GM15510 (cell line): Measurements from ENCODE around the gene FEM1B.

Experiments
- POLR2A ChIP-seq: IDR thresholded peaks from 3 replicates; pipeline ENCODE4 v1.6.1; 2011; ENCODE audit warnings: borderline replicate concordance; ENCODE audit not compliant: insufficient read length; ENCODE audit errors: extremely low read depth

Gene FEM1B

GRCh38 chr15:68303560-68304436, 26.3 kb downstream of the FEM1B start:
- TF ChIP-seq POLR2A = no peak

- TF ChIP-seq POLR2A = no peak
Measured at GRCh38 chr15:68304589-68305337, 27.2 kb downstream of the FEM1B start.

GRCh38 chr15:68305420-68305871, 27.9 kb downstream of the FEM1B start:
- TF ChIP-seq POLR2A = no peak

GRCh38 chr15:68307131-68307928, 29.8 kb downstream of the FEM1B start:
- TF ChIP-seq POLR2A = no peak

- no peak for TF ChIP-seq POLR2A
Measured at GRCh38 chr15:68309024-68309423, 31.5 kb downstream of the FEM1B start.

GRCh38 chr15:68310178-68310803, 32.7 kb downstream of the FEM1B start:
- TF ChIP-seq POLR2A = no peak

GRCh38 chr15:68310804-68311463, 33.4 kb downstream of the FEM1B start:
- TF ChIP-seq POLR2A = no peak

- no peak for TF ChIP-seq POLR2A
Measured at GRCh38 chr15:68311464-68311835, 33.9 kb downstream of the FEM1B start.

GRCh38 chr15:68311859-68312557, 34.5 kb downstream of the FEM1B start:
- TF ChIP-seq POLR2A = no peak

GRCh38 chr15:68312701-68313204, 35.2 kb downstream of the FEM1B start:
- TF ChIP-seq POLR2A = no peak

- no peak for TF ChIP-seq POLR2A
Measured at GRCh38 chr15:68313501-68314410, 36.2 kb downstream of the FEM1B start.

- TF ChIP-seq POLR2A = no peak
Measured at GRCh38 chr15:68314563-68314962, 37.0 kb downstream of the FEM1B start.
